ENCODE data around the gene NDUFA13. TPM values are rescaled to one million over a fixed set of nuclear protein-coding genes. Genes with fewer than 3 reads are reported as not detected.

NDUFA13 gene
- 183 and 201 TPM in 2 replicates for total RNA-seq

GRCh38 chr19:19515642-19516519, at the start of gene NDUFA13:
Gene NDUFA13 (plus strand): TSS chr19:19516225. CDS start chr19:19516239, 14 bp downstream.

GRCh38 chr19:19514881-19515641, 964 bp upstream of the NDUFA13 start, which contains the start of gene TSSK6:
Gene TSSK6 (minus strand): TSS chr19:19515548. CDS start chr19:19515427, 121 bp downstream.

GRCh38 chr19:19528721-19529490, 12.9 kb downstream of the NDUFA13 start, which contains the start of gene YJEFN3:
Gene YJEFN3 (plus strand): TSS chr19:19528911. CDS start chr19:19528933, 22 bp downstream.

GRCh38 chr19:19538061-19538784, 22.2 kb downstream of the NDUFA13 start, which contains the start of gene CILP2:
Gene CILP2 (plus strand): TSS chr19:19538265. CDS start chr19:19538350, 85 bp downstream.

Other genes starting within 250 kb of the NDUFA13 start
- not detected in 2 replicates for gene TM6SF2, start 242.9 kb upstream of the NDUFA13 start, total RNA-seq
- 21.0 and 27.0 TPM in 2 replicates for gene SUGP1, start 195.7 kb upstream of the NDUFA13 start, total RNA-seq
- gene MAU2, start 195.4 kb upstream of the NDUFA13 start, total RNA-seq, result 13.8 and 48.1 TPM in 2 replicates
- 32.9 and 70.2 TPM in 2 replicates for gene GATAD2A, start 110.5 kb upstream of the NDUFA13 start, total RNA-seq
- 1.0 and 1.3 TPM in 2 replicates for gene TSSK6, start 677 bp upstream of the NDUFA13 start, total RNA-seq
- 0.31 TPM in 1 of 2 replicates, not detected in the other for gene YJEFN3, start 12.7 kb downstream of the NDUFA13 start, total RNA-seq
- under 0.01 TPM in 1 of 2 replicates, not detected in the other for gene CILP2, start 22.0 kb downstream of the NDUFA13 start, total RNA-seq
- 0.06 TPM in 1 of 2 replicates, not detected in the other for gene PBX4, start 102.5 kb downstream of the NDUFA13 start, total RNA-seq
- 0.16 and 1.2 TPM in 2 replicates for gene LPAR2, start 112.0 kb downstream of the NDUFA13 start, total RNA-seq
- gene GMIP, start 127.4 kb downstream of the NDUFA13 start, total RNA-seq, result 5.5 and 9.8 TPM in 2 replicates
- 18.6 and 37.9 TPM in 2 replicates for gene ATP13A1, start 147.5 kb downstream of the NDUFA13 start, total RNA-seq
- gene ZNF101, start 152.6 kb downstream of the NDUFA13 start, total RNA-seq, result 9.7 and 13.0 TPM in 2 replicates
- gene ZNF14, start 216.9 kb downstream of the NDUFA13 start, total RNA-seq, result 3.4 and 5.3 TPM in 2 replicates